Uterus (tissue), 2 donors: ENCODE results near the gene SNX15.

Experiments
- POLR2A ChIP-seq, 2 donors: fragments of 450-650 bp; IDR thresholded peaks; one replicate each; pipeline ENCODE4 v1.6.1; 2016; ENCODE audit warnings: antibody characterized with exemption in 2 of 2, mild to moderate bottlenecking in 1 of 2, moderate library complexity in 1 of 2
- TF ChIP-seq, protein P1 (sequence below), 4 experiments: fragments of 200-600 bp in 2 of 4; fragments of 450-650 bp in 2 of 4; sonication (generic) in 2 of 4; IDR thresholded peaks; one replicate each; pipeline ENCODE4 v1.5.1; 2016 to 2019; ENCODE audit warnings: antibody characterized with exemption in 4 of 4, mild to moderate bottlenecking in 2 of 4, moderate library complexity in 1 of 4

DNA sequence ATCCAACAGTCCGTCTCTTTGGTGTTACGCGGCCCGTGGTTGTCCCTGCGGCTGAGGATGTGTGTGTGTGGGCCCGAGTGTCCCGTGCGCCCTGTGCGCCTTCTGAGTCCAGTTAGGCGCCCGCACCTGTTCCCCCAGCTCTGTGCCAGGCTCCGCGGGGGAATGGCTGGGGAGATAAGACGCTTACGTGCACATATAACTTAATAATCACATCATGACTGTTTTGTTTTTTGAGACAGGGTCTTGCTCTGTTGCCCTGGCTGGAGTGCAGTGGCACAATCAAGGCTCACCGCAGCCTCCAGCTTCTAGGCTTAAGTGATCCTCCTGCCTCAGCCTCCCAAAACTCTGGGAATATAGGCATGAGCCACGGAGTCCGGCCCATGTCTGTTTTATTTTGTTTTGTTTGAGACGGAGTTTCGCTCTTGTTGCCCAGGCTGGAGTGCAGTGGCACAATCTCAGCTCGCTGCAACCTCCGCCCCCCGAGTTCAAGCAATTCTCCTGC, 12.5 kb upstream of the SNX15 start:
- no peak for TF ChIP-seq POLR2A (IDR thresholded peaks at IDR 0.05)
- TF ChIP-seq, protein P1, sequence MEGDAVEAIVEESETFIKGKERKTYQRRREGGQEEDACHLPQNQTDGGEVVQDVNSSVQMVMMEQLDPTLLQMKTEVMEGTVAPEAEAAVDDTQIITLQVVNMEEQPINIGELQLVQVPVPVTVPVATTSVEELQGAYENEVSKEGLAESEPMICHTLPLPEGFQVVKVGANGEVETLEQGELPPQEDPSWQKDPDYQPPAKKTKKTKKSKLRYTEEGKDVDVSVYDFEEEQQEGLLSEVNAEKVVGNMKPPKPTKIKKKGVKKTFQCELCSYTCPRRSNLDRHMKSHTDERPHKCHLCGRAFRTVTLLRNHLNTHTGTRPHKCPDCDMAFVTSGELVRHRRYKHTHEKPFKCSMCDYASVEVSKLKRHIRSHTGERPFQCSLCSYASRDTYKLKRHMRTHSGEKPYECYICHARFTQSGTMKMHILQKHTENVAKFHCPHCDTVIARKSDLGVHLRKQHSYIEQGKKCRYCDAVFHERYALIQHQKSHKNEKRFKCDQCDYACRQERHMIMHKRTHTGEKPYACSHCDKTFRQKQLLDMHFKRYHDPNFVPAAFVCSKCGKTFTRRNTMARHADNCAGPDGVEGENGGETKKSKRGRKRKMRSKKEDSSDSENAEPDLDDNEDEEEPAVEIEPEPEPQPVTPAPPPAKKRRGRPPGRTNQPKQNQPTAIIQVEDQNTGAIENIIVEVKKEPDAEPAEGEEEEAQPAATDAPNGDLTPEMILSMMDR (IDR thresholded peaks at IDR 0.05) = no peak
